Stimulated activated naive CD8-positive, alpha-beta T cell treated with anti-CD3 and anti-CD28 coated beads, Interleukin-15, Interleukin-2, amounts not matched to agents 100 ng/mL and 50 ng/mL, for 24 hours (primary cell): ENCODE results near the gene SURF1.
A peak's percentile ranks its signal among the peaks of the same experiment; 100 is the strongest.
"Not testable (repeated sequence)": the region's sequence is repeated elsewhere in the genome, so short reads cannot be mapped to it uniquely, and the experiment has no call there.

Experiments used
- H3K27ac Mint-ChIP-seq: one replicate; pipeline ENCODE4 v1.8.0; 2021; ENCODE audit warnings: mild to moderate bottlenecking, mixed read lengths
- H3K27me3 Mint-ChIP-seq: one replicate; pipeline ENCODE4 v1.8.0; 2021; ENCODE audit warnings: mixed read lengths
- H3K36me3 Mint-ChIP-seq: one replicate; pipeline ENCODE4 v1.8.0; 2021; ENCODE audit warnings: low read depth, mixed read lengths
- H3K4me1 Mint-ChIP-seq: one replicate; pipeline ENCODE4 v1.8.0; 2021; ENCODE audit warnings: low read depth, mixed read lengths
- H3K4me3 Mint-ChIP-seq: one replicate; pipeline ENCODE4 v1.8.0; 2021; ENCODE audit warnings: mild to moderate bottlenecking, mixed read lengths
- H3K9me3 Mint-ChIP-seq: one replicate; pipeline ENCODE4 v1.8.0; 2021; ENCODE audit warnings: mixed read lengths

Gene SURF1

GRCh38 chr9:133333566-133333965 lies 22.7 kb downstream of the SURF1 start:
- peak overlapping the region; percentile 94 for H3K27ac Mint-ChIP-seq

GRCh38 chr9:133333011-133333410 lies 23.3 kb downstream of the SURF1 start:
- peaks cover 43% of the 10 kb centered on the region for H3K4me1 Mint-ChIP-seq
- no peaks in the 10 kb centered on the region for H3K27me3 Mint-ChIP-seq
- H3K9me3 Mint-ChIP-seq: no peaks in the 10 kb centered on the region
- peak overlapping the region; percentile 30 for H3K4me3 Mint-ChIP-seq
- peaks cover 64% of the 10 kb centered on the region for H3K36me3 Mint-ChIP-seq
- no peak overlapping the region for H3K27ac Mint-ChIP-seq

More at GRCh38 chr9:133333566-133333965, 22.7 kb downstream of the SURF1 start:
- H3K9me3 Mint-ChIP-seq: no peaks in the 10 kb centered on the region
- peaks cover 44% of the 10 kb centered on the region for H3K4me1 Mint-ChIP-seq
- no peaks in the 10 kb centered on the region for H3K27me3 Mint-ChIP-seq
- peaks cover 64% of the 10 kb centered on the region for H3K36me3 Mint-ChIP-seq
- H3K4me3 Mint-ChIP-seq: peak overlapping the region; percentile 96

- Mint-ChIP-seq H3K4me1 (peaks cover 39% of the 10 kb centered on the region), H3K9me3 (no peaks in the 10 kb centered on the region), H3K4me3 (no peak overlapping the region), H3K36me3 (peaks cover 64% of the 10 kb centered on the region), H3K27ac (no peak overlapping the region), H3K27me3 (no peaks in the 10 kb centered on the region)
Observed at GRCh38 chr9:133332381-133332730, 23.9 kb downstream of the SURF1 start.

GRCh38 chr9:133331641-133332380 lies 24.5 kb downstream of the SURF1 start:
- no peak overlapping the region for H3K27ac Mint-ChIP-seq

GRCh38 chr9:133331221-133331620 lies 25.1 kb downstream of the SURF1 start:
- Mint-ChIP-seq H3K27ac (no peak overlapping the region), H3K4me1 (peaks cover 28% of the 10 kb centered on the region), H3K27me3 (no peaks in the 10 kb centered on the region), H3K36me3 (peaks cover 60% of the 10 kb centered on the region), H3K9me3 (no peaks in the 10 kb centered on the region), H3K4me3 (no peak overlapping the region)

More at GRCh38 chr9:133331641-133332380, 24.5 kb downstream of the SURF1 start:
- H3K27me3 Mint-ChIP-seq: no peaks in the 10 kb centered on the region
- H3K9me3 Mint-ChIP-seq: no peaks in the 10 kb centered on the region
- no peak overlapping the region for H3K4me3 Mint-ChIP-seq
- peaks cover 34% of the 10 kb centered on the region for H3K4me1 Mint-ChIP-seq
- H3K36me3 Mint-ChIP-seq: peaks cover 64% of the 10 kb centered on the region

GRCh38 chr9:133329306-133330156 lies 26.8 kb downstream of the SURF1 start:
- not testable (repeated sequence) for H3K27me3 Mint-ChIP-seq, H3K27ac Mint-ChIP-seq, H3K4me3 Mint-ChIP-seq, H3K9me3 Mint-ChIP-seq
- Mint-ChIP-seq H3K36me3 (peaks cover 46% of the 10 kb centered on the region), H3K4me1 (peaks cover 15% of the 10 kb centered on the region)

GRCh38 chr9:133327834-133328484 lies 28.3 kb downstream of the SURF1 start:
- peaks cover 32% of the 10 kb centered on the region for H3K36me3 Mint-ChIP-seq
- no peaks in the 10 kb centered on the region for H3K9me3 Mint-ChIP-seq
- no peak overlapping the region for H3K27ac Mint-ChIP-seq
- H3K4me1 Mint-ChIP-seq: peaks cover 6% of the 10 kb centered on the region
- H3K27me3 Mint-ChIP-seq: no peaks in the 10 kb centered on the region
- H3K4me3 Mint-ChIP-seq: no peak overlapping the region

- H3K4me3 Mint-ChIP-seq, H3K4me1 Mint-ChIP-seq, H3K27ac Mint-ChIP-seq, H3K27me3 Mint-ChIP-seq, H3K9me3 Mint-ChIP-seq: not testable (repeated sequence)
- H3K36me3 Mint-ChIP-seq: peaks cover 22% of the 10 kb centered on the region
Observed at GRCh38 chr9:133327021-133327420, 29.3 kb downstream of the SURF1 start.

- Mint-ChIP-seq H3K27ac (no peak overlapping the region), H3K36me3 (no peaks in the 10 kb centered on the region), H3K27me3 (no peaks in the 10 kb centered on the region), H3K4me3 (no peak overlapping the region), H3K4me1 (no peaks in the 10 kb centered on the region), H3K9me3 (no peaks in the 10 kb centered on the region)
Observed at GRCh38 chr9:133323991-133324703, 32.1 kb downstream of the SURF1 start.

- Mint-ChIP-seq H3K27ac (no peak overlapping the region), H3K9me3 (no peaks in the 10 kb centered on the region), H3K27me3 (no peaks in the 10 kb centered on the region), H3K4me3 (no peak overlapping the region), H3K4me1 (no peaks in the 10 kb centered on the region), H3K36me3 (no peaks in the 10 kb centered on the region)
Observed at GRCh38 chr9:133323211-133323610, 33.1 kb downstream of the SURF1 start.

GRCh38 chr9:133322701-133323100 lies 33.6 kb downstream of the SURF1 start:
- Mint-ChIP-seq H3K27ac (no peak overlapping the region), H3K27me3 (no peaks in the 10 kb centered on the region), H3K4me1 (no peaks in the 10 kb centered on the region), H3K9me3 (no peaks in the 10 kb centered on the region), H3K4me3 (no peak overlapping the region), H3K36me3 (no peaks in the 10 kb centered on the region)

- Mint-ChIP-seq H3K27ac (no peak overlapping the region), H3K9me3 (no peaks in the 10 kb centered on the region), H3K36me3 (no peaks in the 10 kb centered on the region)
Observed at GRCh38 chr9:133321411-133321935, 34.8 kb downstream of the SURF1 start.

GRCh38 chr9:133320421-133320881 lies 35.8 kb downstream of the SURF1 start:
- no peaks in the 10 kb centered on the region for H3K27me3 Mint-ChIP-seq
- H3K36me3 Mint-ChIP-seq: no peaks in the 10 kb centered on the region
- no peak overlapping the region for H3K4me3 Mint-ChIP-seq
- no peaks in the 10 kb centered on the region for H3K9me3 Mint-ChIP-seq
- no peak overlapping the region for H3K27ac Mint-ChIP-seq
- H3K4me1 Mint-ChIP-seq: no peaks in the 10 kb centered on the region

More at GRCh38 chr9:133321411-133321935, 34.8 kb downstream of the SURF1 start:
- no peaks in the 10 kb centered on the region for H3K4me1 Mint-ChIP-seq
- no peaks in the 10 kb centered on the region for H3K27me3 Mint-ChIP-seq
- H3K4me3 Mint-ChIP-seq: no peak overlapping the region

GRCh38 chr9:133317551-133317950 lies 38.7 kb downstream of the SURF1 start:
- H3K4me1 Mint-ChIP-seq, H3K9me3 Mint-ChIP-seq, H3K36me3 Mint-ChIP-seq, H3K27ac Mint-ChIP-seq, H3K27me3 Mint-ChIP-seq, H3K4me3 Mint-ChIP-seq: not testable (repeated sequence)
